Subcutaneous abdominal adipose tissue (tissue), 5 donors: Measurements from ENCODE around the gene PRR5L.
A peak's percentile ranks its signal among the peaks of the same experiment; 100 is the strongest.
"Not testable (repeated sequence)": the region's sequence is repeated elsewhere in the genome, so short reads cannot be mapped to it uniquely, and the experiment has no call there.

Source experiments
- H3K27ac ChIP-seq: one replicate; pipeline ENCODE4 v1.7.0; 2013; ENCODE audit warnings: low read depth, mild to moderate bottlenecking, inconsistent platforms, low read length, moderate library complexity
- H3K27me3 ChIP-seq, 5 donors: one replicate each; pipeline ENCODE4 v1.7.0; 2013; ENCODE audit warnings: low read length in 5 of 5, inconsistent platforms in 1 of 5; ENCODE audit not compliant: control insufficient read depth in 5 of 5, insufficient read depth in 4 of 5
- H3K36me3 ChIP-seq, 5 donors: one replicate each; pipeline ENCODE4 v1.7.0; 2013; ENCODE audit warnings: low read length in 5 of 5; ENCODE audit not compliant: control insufficient read depth in 5 of 5, insufficient read depth in 5 of 5
- H3K4me1 ChIP-seq, 5 donors: one replicate each; pipeline ENCODE4 v1.7.0; 2013; ENCODE audit warnings: low read length in 5 of 5, mild to moderate bottlenecking in 3 of 5, moderate library complexity in 1 of 5; ENCODE audit not compliant: control insufficient read depth in 5 of 5, insufficient read depth in 5 of 5
- H3K4me3 ChIP-seq, 5 donors: one replicate each; pipeline ENCODE4 v1.7.0; 2013; ENCODE audit warnings: low read length in 5 of 5, low read depth in 1 of 5
- H3K9ac ChIP-seq, 5 donors: one replicate each; pipeline ENCODE4 v1.7.0; 2013; ENCODE audit warnings: low read length in 5 of 5, mild to moderate bottlenecking in 4 of 5, moderate library complexity in 3 of 5
- H3K9me3 ChIP-seq, 5 donors: one replicate each; pipeline ENCODE4 v1.7.0; 2013; ENCODE audit warnings: low read length in 5 of 5; ENCODE audit not compliant: control insufficient read depth in 5 of 5
- donor health status: healthy.
- donor health status: healthy.
- donor health status: healthy.
- donor health status: healthy.
- donor health status: healthy.

PRR5L gene

GRCh38 chr11:36511062-36511461 lies 215.0 kb downstream of the PRR5L start:
- H3K36me3 ChIP-seq, H3K9me3 ChIP-seq, H3K27ac ChIP-seq, H3K27me3 ChIP-seq: not testable (repeated sequence)
- H3K4me1 ChIP-seq = peaks cover 0 to 27% (median 21%) of the 10 kb centered on the region in 5 donors
- H3K4me3 ChIP-seq = peak overlapping the region; percentile 75 to 99 (median 97)
- H3K9ac ChIP-seq = peak overlapping the region in 2 of 5 donors; percentile 94 to 98

DNA sequence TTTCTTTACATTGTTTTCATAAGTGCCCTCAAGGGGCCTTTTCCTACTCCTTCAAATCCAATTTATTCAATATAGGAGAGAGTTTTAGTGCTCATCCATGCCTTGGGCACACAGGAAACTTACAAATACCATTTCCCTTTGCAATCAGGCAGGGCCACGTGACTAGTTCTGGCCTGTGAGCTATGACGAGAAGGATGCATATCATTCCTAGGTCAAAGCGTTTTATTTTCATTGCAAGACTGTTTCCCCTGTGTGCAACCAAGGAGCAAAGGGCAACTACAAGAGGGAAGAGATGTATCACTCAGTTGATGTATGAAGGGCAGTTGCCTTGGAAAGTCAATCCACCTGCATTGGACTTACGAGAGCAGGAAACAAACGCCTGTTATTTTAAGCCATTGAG lies 215.9 kb downstream of the PRR5L start:
- H3K9me3 ChIP-seq = peaks cover 2 to 7% (median 5%) of the 10 kb centered on the region in 5 donors
- peaks cover 0 to 27% (median 21%) of the 10 kb centered on the region in 5 donors for H3K4me1 ChIP-seq
- no peak overlapping the region for H3K9ac ChIP-seq
- no peaks in the 10 kb centered on the region for H3K36me3 ChIP-seq
- H3K4me3 ChIP-seq = no peak overlapping the region
- no peaks in the 10 kb centered on the region for H3K27me3 ChIP-seq
- no peak overlapping the region for H3K27ac ChIP-seq

- peaks cover 2 to 7% (median 5%) of the 10 kb centered on the region in 5 donors for H3K9me3 ChIP-seq
- H3K9ac ChIP-seq = no peak overlapping the region
- no peaks in the 10 kb centered on the region for H3K36me3 ChIP-seq
- H3K4me1 ChIP-seq = peaks cover 0 to 15% (median 8%) of the 10 kb centered on the region in 5 donors
- no peak overlapping the region for H3K27ac ChIP-seq
- H3K27me3 ChIP-seq = no peaks in the 10 kb centered on the region
- H3K4me3 ChIP-seq = no peak overlapping the region
Measured at GRCh38 chr11:36513965-36514364, 217.9 kb downstream of the PRR5L start.
